ENCODE data around the gene SEMA4D. TPM values are rescaled to one million over a fixed set of nuclear protein-coding genes. Genes with fewer than 3 reads are reported as not detected.
A peak's percentile ranks its signal among the peaks of the same experiment; 100 is the strongest.

SEMA4D gene
- total and polyA plus RNA-seq, 12 donors, result 2.3 to 51.0 (median 20.2) TPM

- ATAC-seq (no peak), DNase-seq (no peak)
- no peaks in the 10 kb centered on the region for H3K27me3 ChIP-seq
- no peak for TF ChIP-seq CTCF (IDR thresholded peaks at IDR 0.05)
- 77 to 87% methylated on average over 12 to 13 of the region's 13 CpGs for WGBS, 2 donors
- intact Hi-C loops (cut with DNase I), result no loop called here
- H3K4me3 ChIP-seq, result no peak overlapping the region
- no peaks in the 10 kb centered on the region for H3K36me3 ChIP-seq
- H3K27ac ChIP-seq, result peak overlapping the region in 1 of 10 donors; percentile 12
- H3K9me3 ChIP-seq, result no peaks in the 10 kb centered on the region
- H3K4me1 ChIP-seq, result peaks cover 0 to 73% (median 15%) of the 10 kb centered on the region in 9 donors
These were observed 69.6 kb downstream of the SEMA4D start for GRCh38 chr9:89428222-89428761.

- intact Hi-C loops (cut with DNase I), result no loop called here
These were observed 70.2 kb downstream of the SEMA4D start for GRCh38 chr9:89427621-89428221.

DNA sequence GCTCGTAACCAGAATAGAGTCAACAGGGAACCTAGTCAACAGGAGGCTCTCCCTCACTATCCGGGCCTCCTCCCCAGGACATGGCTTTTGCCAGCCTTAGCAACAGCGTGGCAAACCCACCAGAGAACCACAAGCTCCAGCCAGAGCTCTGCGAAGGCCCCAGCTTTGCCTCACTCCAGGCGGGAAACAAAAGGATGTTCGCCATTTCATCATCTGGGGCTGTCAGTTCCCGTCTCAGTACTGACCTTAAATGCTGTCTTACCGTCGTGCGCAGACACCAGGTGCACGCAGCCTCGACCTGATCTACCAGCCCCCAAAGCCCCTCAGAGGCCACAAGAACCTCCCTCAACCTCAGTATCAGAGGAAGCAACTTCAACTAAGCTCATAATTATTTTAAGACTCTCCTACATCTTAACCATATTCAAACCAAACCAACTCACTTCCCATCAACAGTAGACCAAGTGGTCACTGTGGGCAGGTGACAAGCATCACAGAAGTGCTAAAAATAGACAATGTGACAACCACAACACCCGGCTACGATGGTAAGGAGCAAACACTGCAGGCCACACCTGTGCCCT lies 71.4 kb downstream of the SEMA4D start:
- no peak overlapping the region for H3K4me3 ChIP-seq
- intact Hi-C loops (cut with DNase I), result no loop called here
- H3K9me3 ChIP-seq, result no peaks in the 10 kb centered on the region
- H3K36me3 ChIP-seq, result no peaks in the 10 kb centered on the region
- H3K27me3 ChIP-seq, result no peaks in the 10 kb centered on the region
- no peak for DNase-seq
- no peak for ATAC-seq
- WGBS, 2 donors, result 77 to 84% methylated on average over 14 of the region's 14 CpGs
- H3K27ac ChIP-seq, result peak overlapping the region in 1 of 10 donors; percentile 50
- TF ChIP-seq CTCF (IDR thresholded peaks at IDR 0.05), result no peak
- H3K4me1 ChIP-seq, result peaks cover 0 to 80% (median 4%) of the 10 kb centered on the region in 9 donors

More at GRCh38 chr9:89427621-89428221, 70.2 kb downstream of the SEMA4D start:
- Histone ChIP-seq H3K27me3 (no peaks in the 10 kb centered on the region), H3K9me3 (no peaks in the 10 kb centered on the region), H3K36me3 (no peaks in the 10 kb centered on the region), H3K27ac (peak overlapping the region in 1 of 10 donors; percentile 12), H3K4me3 (no peak overlapping the region), H3K4me1 (peaks cover 0 to 78% (median 13%) of the 10 kb centered on the region in 9 donors)
- DNase-seq (no peak), ATAC-seq (no peak)
- WGBS, 2 donors, result 91 to 95% methylated on average over 17 of the region's 17 CpGs
- no peak for TF ChIP-seq CTCF (IDR thresholded peaks at IDR 0.05)

DNA sequence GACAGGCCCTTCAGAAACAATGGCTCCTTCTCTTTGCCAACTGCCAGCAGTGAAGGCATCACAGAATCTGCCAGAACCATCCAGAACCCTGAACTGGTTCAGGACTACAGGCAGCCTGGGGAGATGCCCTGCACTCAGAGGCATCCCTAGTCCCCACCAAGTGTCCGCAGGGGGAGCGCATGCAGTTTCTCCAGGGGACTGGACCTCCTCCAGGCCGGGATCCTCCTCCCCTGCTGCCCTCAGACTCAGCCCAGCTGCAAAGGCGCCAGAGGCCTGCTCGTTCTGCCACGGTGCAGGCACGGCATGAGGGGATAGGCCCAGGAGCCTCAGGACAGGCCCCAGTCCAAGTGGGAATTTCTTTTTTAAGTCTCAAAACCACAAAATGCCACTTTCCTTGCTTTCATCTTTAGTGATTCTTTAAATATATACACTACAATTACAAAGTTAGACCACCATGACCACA lies 72.0 kb downstream of the SEMA4D start:
- H3K9me3 ChIP-seq, result no peaks in the 10 kb centered on the region
- intact Hi-C loops (cut with DNase I), result no loop called here
- H3K27ac ChIP-seq, result peak overlapping the region in 1 of 10 donors; percentile 50
- DNase-seq, result no peak
- H3K4me1 ChIP-seq, result peaks cover 0 to 80% (median 2%) of the 10 kb centered on the region in 9 donors
- no peaks in the 10 kb centered on the region for H3K36me3 ChIP-seq
- TF ChIP-seq CTCF (IDR thresholded peaks at IDR 0.05), result no peak
- no peaks in the 10 kb centered on the region for H3K27me3 ChIP-seq
- ATAC-seq, result no peak
- WGBS, 2 donors, result 87% methylated on average over 7 of the region's 7 CpGs
- H3K4me3 ChIP-seq, result no peak overlapping the region

Measured in heart right ventricle (tissue), 16 donors.